Measurements from ENCODE around the gene POC5. TPM values are rescaled to one million over a fixed set of nuclear protein-coding genes. Genes with fewer than 3 reads are reported as not detected.

POC5 gene, protein sequence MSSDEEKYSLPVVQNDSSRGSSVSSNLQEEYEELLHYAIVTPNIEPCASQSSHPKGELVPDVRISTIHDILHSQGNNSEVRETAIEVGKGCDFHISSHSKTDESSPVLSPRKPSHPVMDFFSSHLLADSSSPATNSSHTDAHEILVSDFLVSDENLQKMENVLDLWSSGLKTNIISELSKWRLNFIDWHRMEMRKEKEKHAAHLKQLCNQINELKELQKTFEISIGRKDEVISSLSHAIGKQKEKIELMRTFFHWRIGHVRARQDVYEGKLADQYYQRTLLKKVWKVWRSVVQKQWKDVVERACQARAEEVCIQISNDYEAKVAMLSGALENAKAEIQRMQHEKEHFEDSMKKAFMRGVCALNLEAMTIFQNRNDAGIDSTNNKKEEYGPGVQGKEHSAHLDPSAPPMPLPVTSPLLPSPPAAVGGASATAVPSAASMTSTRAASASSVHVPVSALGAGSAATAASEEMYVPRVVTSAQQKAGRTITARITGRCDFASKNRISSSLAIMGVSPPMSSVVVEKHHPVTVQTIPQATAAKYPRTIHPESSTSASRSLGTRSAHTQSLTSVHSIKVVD
- 10.7 TPM for total RNA-seq
- long read RNA-seq, partial matches to known transcripts, result 0 of 3 reads
- long read RNA-seq, other reads (novel, unspliced or antisense), result 3 of 3 reads

- TF ChIP-seq CTCF (IDR thresholded peaks at IDR 0.05), result no peak
- Histone ChIP-seq H3K4me1 (peaks cover 11% of the 10 kb centered on the region), H3K4me3 (peak within 1 kb of the TSS; percentile 89), H3K36me3 (peaks cover under 1% of the 10 kb centered on the region), H3K27ac (peak within 1 kb of the TSS; percentile 89), H3K9me3 (no peaks in the 10 kb centered on the region), H3K27me3 (ENCODE audit: low read depth) (no peaks in the 10 kb centered on the region)
- ATAC-seq (peak; percentile 99), DNase-seq (peak; percentile 96)
- intact Hi-C loops (cut with DNase I), result no loop called here
Measured at GRCh38 chr5:75717082-75717922, at the start of gene POC5. TSS of gene POC5 (minus strand) at chr5:75717437. CDS start at chr5:75712937, 4,500 bp downstream.

DNA sequence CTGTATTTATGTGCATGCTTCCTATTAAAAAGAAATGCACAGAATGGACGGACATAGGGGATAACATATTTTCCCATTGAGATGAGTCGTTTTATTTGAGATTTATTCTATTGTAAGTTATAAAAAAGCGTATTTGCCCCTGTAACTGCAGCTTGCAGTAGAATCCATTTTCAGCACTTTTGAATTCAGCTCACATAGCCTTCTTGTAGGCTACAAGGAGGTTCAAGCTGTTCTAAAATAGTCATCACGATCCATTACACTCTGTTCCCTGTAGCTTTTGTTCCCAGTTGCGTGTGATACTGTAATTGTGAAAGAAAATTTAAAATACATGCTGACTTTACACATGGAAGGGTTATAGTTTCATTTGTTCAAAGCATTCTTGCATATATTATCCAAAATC lies 40.9 kb upstream of the POC5 start:
- no peak overlapping the region for H3K27ac ChIP-seq
- no peaks in the 10 kb centered on the region for H3K4me1 ChIP-seq
- H3K27me3 ChIP-seq (ENCODE audit: low read depth), result no peaks in the 10 kb centered on the region
- no peak for ATAC-seq
- no peak for DNase-seq
- H3K9me3 ChIP-seq, result no peaks in the 10 kb centered on the region
- H3K36me3 ChIP-seq, result no peaks in the 10 kb centered on the region
- TF ChIP-seq CTCF (IDR thresholded peaks at IDR 0.05), result no peak
- intact Hi-C loops (cut with DNase I), result no loop called here
- H3K4me3 ChIP-seq, result no peak overlapping the region

DNA sequence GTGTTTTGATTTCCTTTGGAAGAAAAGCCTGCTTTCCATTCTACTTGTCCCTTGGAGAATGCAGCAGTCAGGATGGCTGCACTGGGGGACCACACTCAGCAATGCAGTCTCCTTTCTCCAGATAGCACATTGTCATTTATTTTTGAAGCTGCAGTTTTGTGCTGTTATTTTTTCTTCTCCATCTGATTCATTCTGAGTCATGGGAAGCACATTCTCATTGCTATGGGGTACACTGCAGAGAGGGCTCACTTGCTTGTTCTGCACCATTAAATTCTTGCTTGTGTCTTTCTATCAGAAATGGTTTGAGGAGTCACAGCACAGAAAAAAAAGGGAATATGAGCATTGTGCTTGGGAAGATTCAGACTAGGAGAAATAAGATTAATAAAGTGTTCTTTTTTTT lies 39.7 kb upstream of the POC5 start:
- intact Hi-C loops (cut with DNase I), result no loop called here
- Histone ChIP-seq H3K27ac (no peak overlapping the region), H3K9me3 (no peaks in the 10 kb centered on the region), H3K4me3 (no peak overlapping the region), H3K36me3 (no peaks in the 10 kb centered on the region), H3K27me3 (ENCODE audit: low read depth) (no peaks in the 10 kb centered on the region), H3K4me1 (no peaks in the 10 kb centered on the region)
- DNase-seq, result no peak
- ATAC-seq, result no peak
- no peak for TF ChIP-seq CTCF (IDR thresholded peaks at IDR 0.05)

GRCh38 chr5:75756211-75756610 lies 39.0 kb upstream of the POC5 start:
- DNase-seq (no peak), ATAC-seq (no peak)
- no peaks in the 10 kb centered on the region for H3K4me1 ChIP-seq
- H3K9me3 ChIP-seq, result no peaks in the 10 kb centered on the region
- H3K27ac ChIP-seq, result no peak overlapping the region
- intact Hi-C loops (cut with DNase I), result no loop called here
- H3K27me3 ChIP-seq (ENCODE audit: low read depth), result no peaks in the 10 kb centered on the region
- no peaks in the 10 kb centered on the region for H3K36me3 ChIP-seq
- no peak overlapping the region for H3K4me3 ChIP-seq
- no peak for TF ChIP-seq CTCF (IDR thresholded peaks at IDR 0.05)

DNA sequence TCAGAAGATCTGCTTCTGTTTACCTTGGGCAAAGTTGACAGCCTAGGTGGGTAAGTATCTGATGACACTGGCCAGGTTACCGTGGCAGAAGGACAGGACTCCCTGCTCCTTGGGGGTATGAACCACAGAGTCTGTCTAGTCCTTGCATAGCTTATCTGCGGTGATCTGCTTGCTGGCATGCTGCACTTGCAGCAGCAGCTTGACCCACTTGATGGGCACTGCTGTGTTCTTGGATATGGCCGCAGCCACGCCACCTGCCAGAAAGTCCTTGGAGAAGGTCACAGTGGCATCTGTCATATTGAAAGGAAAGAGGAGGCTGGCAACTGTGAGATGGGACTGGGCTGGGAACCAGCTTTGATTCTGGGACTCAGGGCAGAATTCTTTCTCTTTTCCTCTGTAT lies 35.9 kb upstream of the POC5 start:
- Histone ChIP-seq H3K4me1 (no peaks in the 10 kb centered on the region), H3K36me3 (no peaks in the 10 kb centered on the region), H3K4me3 (no peak overlapping the region), H3K9me3 (no peaks in the 10 kb centered on the region), H3K27ac (no peak overlapping the region), H3K27me3 (ENCODE audit: low read depth) (no peaks in the 10 kb centered on the region)
- ATAC-seq (no peak), DNase-seq (no peak)
- intact Hi-C loops (cut with DNase I), result no loop called here
- TF ChIP-seq CTCF (IDR thresholded peaks at IDR 0.05), result no peak
